GM12865 (cell line): Measurements from ENCODE around the gene FCHO1.

Experiments
- DNase-seq: peaks from one replicate; pipeline ENCODE4 v3.0.0; 2010; ENCODE audit warnings: low read depth
- H3K4me3 ChIP-seq: 2 replicates; pipeline ENCODE4 v1.5.1; 2011; ENCODE audit warnings: mild to moderate bottlenecking, low read depth, low read length, control low read depth
- CTCF ChIP-seq: IDR thresholded peaks from 2 replicates; pipeline ENCODE4 v1.5.1; 2011; ENCODE audit warnings: low read length, control low read depth, low read depth, inconsistent platforms; ENCODE audit not compliant: insufficient read depth; ENCODE audit errors: missing control alignments

The FCHO1 gene

GRCh38 chr19:17753976-17754375 is 2.7 kb downstream of the FCHO1 start:
- no peak for DNase-seq
- no peak for TF ChIP-seq CTCF
- no peak overlapping the region for H3K4me3 ChIP-seq

- DNase-seq = peak; percentile 90
- TF ChIP-seq CTCF = peak; percentile 41
- H3K4me3 ChIP-seq = peak overlapping the region; percentile 13
These were observed 3.6 kb downstream of the FCHO1 start for GRCh38 chr19:17754634-17755442.

- peak overlapping the region; percentile 13 for H3K4me3 ChIP-seq
- no peak for DNase-seq
- no peak for TF ChIP-seq CTCF
These were observed 4.2 kb downstream of the FCHO1 start for GRCh38 chr19:17755443-17755890.

GRCh38 chr19:17755977-17756670 is 4.8 kb downstream of the FCHO1 start:
- TF ChIP-seq CTCF = no peak
- DNase-seq = peak; percentile 93
- no peak overlapping the region; the same call in 1 of the 2 replicates for H3K4me3 ChIP-seq

- TF ChIP-seq CTCF = no peak
- no peak overlapping the region for H3K4me3 ChIP-seq
- DNase-seq = no peak
These were observed 5.8 kb downstream of the FCHO1 start for GRCh38 chr19:17757125-17757524.

GRCh38 chr19:17758515-17758914 is 7.2 kb downstream of the FCHO1 start:
- H3K4me3 ChIP-seq = no peak overlapping the region
- no peak for TF ChIP-seq CTCF
- no peak for DNase-seq
